ENCODE data around the gene ABCA12. TPM values are rescaled to one million over a fixed set of nuclear protein-coding genes. Genes with fewer than 3 reads are reported as not detected.

ABCA12 gene
- total RNA-seq, 2 experiments from 2014 or later, result not detected

DNA sequence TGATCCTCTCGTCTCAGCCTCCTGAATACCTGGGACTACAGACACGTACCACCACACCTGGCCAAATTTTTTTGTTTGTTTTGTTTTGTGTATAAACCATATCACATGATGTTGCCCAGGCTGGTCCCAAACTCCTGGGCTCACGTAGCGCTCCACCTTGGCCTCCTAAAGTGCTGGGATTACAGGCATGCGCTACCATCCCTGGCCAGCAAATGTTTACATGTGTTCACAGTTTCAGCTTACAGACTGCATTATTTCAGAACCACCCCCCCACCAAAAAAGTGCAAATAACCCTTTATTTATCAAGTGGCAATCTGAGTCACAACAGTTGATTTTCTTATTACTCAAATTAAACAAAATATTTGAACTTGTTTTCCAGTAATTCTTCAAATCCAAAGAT is 54.3 kb downstream of the ABCA12 start:
- CTCF ChIA-PET, result no interaction called here
- Mint-ChIP-seq H3K36me3 (ENCODE audit: low read depth) (no peaks in the 10 kb centered on the region), H3K4me3 (no peak overlapping the region), H3K9me3 (no peaks in the 10 kb centered on the region), H3K4me1 (ENCODE audit: low read depth) (no peaks in the 10 kb centered on the region), H3K27me3 (peaks cover 5% of the 10 kb centered on the region), H3K27ac (no peak overlapping the region)
- no peak overlapping the region for H3K27ac ChIP-seq (ENCODE audit: low read depth in 1 of 2, low read length in 2 of 2)
- H3K27me3 ChIP-seq (ENCODE audit: control insufficient read depth in 1 of 2, insufficient read depth in 2 of 2, low read length in 2 of 2), result no peaks in the 10 kb centered on the region
- TF ChIP-seq, protein P1, sequence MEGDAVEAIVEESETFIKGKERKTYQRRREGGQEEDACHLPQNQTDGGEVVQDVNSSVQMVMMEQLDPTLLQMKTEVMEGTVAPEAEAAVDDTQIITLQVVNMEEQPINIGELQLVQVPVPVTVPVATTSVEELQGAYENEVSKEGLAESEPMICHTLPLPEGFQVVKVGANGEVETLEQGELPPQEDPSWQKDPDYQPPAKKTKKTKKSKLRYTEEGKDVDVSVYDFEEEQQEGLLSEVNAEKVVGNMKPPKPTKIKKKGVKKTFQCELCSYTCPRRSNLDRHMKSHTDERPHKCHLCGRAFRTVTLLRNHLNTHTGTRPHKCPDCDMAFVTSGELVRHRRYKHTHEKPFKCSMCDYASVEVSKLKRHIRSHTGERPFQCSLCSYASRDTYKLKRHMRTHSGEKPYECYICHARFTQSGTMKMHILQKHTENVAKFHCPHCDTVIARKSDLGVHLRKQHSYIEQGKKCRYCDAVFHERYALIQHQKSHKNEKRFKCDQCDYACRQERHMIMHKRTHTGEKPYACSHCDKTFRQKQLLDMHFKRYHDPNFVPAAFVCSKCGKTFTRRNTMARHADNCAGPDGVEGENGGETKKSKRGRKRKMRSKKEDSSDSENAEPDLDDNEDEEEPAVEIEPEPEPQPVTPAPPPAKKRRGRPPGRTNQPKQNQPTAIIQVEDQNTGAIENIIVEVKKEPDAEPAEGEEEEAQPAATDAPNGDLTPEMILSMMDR (IDR thresholded peaks at IDR 0.05), result no peak
- H3K4me3 ChIP-seq (ENCODE audit: low read length), result no peak overlapping the region
- POLR2A ChIA-PET, result no interaction called here
- DNase-seq, result no peak
- H3K9me3 ChIP-seq (ENCODE audit: control insufficient read depth in 1 of 2, insufficient read depth in 1 of 2, low read length in 2 of 2), result no peaks in the 10 kb centered on the region
- no peaks in the 10 kb centered on the region for H3K4me1 ChIP-seq (ENCODE audit: insufficient read depth, low read length)
- intact Hi-C loops (cut with DNase I, micrococcal nuclease), result no loop called here
- no peaks in the 10 kb centered on the region for H3K36me3 ChIP-seq (ENCODE audit: insufficient read depth, low read length)
- ATAC-seq (ENCODE audit: poor library complexity), result no peak

DNA sequence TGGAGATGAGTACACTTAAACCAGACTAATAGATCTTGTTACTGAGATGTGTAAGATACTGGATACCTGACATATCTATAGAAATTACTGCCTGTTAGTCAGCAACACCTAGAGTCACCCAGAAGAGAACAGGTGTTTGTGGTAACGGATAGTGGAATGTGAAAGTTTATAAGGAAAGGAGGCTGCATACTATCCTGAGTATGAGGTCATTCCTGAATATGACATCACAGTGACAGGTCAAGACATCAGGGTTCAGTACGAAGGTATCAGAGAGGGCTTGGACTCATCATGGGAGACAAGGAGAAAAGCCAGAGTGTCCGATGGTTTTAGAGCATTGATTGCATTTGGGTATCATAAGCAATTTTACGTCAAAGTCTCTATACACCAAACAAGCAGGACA is 55.3 kb downstream of the ABCA12 start:
- no peak overlapping the region for H3K4me3 ChIP-seq (ENCODE audit: low read length)
- no peaks in the 10 kb centered on the region for H3K9me3 ChIP-seq (ENCODE audit: control insufficient read depth in 1 of 2, insufficient read depth in 1 of 2, low read length in 2 of 2)
- no peaks in the 10 kb centered on the region for H3K36me3 ChIP-seq (ENCODE audit: insufficient read depth, low read length)
- DNase-seq, result no peak
- H3K27me3 ChIP-seq (ENCODE audit: control insufficient read depth in 1 of 2, insufficient read depth in 2 of 2, low read length in 2 of 2), result no peaks in the 10 kb centered on the region
- no peak overlapping the region for H3K27ac ChIP-seq (ENCODE audit: low read depth in 1 of 2, low read length in 2 of 2)
- Mint-ChIP-seq H3K27ac (no peak overlapping the region), H3K4me3 (no peak overlapping the region), H3K4me1 (ENCODE audit: low read depth) (no peaks in the 10 kb centered on the region), H3K9me3 (no peaks in the 10 kb centered on the region), H3K36me3 (ENCODE audit: low read depth) (no peaks in the 10 kb centered on the region), H3K27me3 (peaks cover 7% of the 10 kb centered on the region)
- ATAC-seq (ENCODE audit: poor library complexity), result no peak
- H3K4me1 ChIP-seq (ENCODE audit: insufficient read depth, low read length), result no peaks in the 10 kb centered on the region
- POLR2A ChIA-PET, result no interaction called here
- CTCF ChIA-PET, result no interaction called here
- intact Hi-C loops (cut with DNase I, micrococcal nuclease), result no loop called here
- TF ChIP-seq, protein P1 (IDR thresholded peaks at IDR 0.05), result no peak

DNA sequence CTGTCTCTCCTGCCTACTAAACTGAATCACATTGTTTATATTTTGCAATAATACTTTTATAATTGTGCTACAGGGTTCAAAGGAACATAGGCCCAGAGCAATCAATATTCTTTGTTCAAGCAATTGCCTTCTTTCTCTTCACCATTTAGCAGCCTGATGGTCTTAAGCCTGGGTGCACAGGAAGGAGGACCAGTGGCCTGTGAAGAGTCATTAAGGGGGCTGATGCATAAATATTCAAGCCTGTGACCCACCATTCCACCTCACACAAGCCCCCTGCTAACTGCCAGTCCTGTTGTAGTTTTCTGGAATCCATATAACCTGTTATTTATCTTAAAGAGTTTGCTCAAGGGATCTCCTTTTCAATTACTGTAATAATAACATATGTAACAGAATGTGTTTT is 56.0 kb downstream of the ABCA12 start:
- H3K9me3 Mint-ChIP-seq, result no peaks in the 10 kb centered on the region

More for the DNA sequence above, 56.0 kb downstream of the ABCA12 start:
- Histone ChIP-seq H3K36me3 (ENCODE audit: insufficient read depth, low read length) (no peaks in the 10 kb centered on the region), H3K27me3 (ENCODE audit: control insufficient read depth in 1 of 2, insufficient read depth in 2 of 2, low read length in 2 of 2) (no peaks in the 10 kb centered on the region), H3K4me1 (ENCODE audit: insufficient read depth, low read length) (no peaks in the 10 kb centered on the region), H3K9me3 (ENCODE audit: control insufficient read depth in 1 of 2, insufficient read depth in 1 of 2, low read length in 2 of 2) (no peaks in the 10 kb centered on the region), H3K4me3 (ENCODE audit: low read length) (no peak overlapping the region), H3K27ac (ENCODE audit: low read depth in 1 of 2, low read length in 2 of 2) (no peak overlapping the region)
- POLR2A ChIA-PET, result no interaction called here
- intact Hi-C loops (cut with DNase I, micrococcal nuclease), result no loop called here
- Mint-ChIP-seq H3K36me3 (ENCODE audit: low read depth) (no peaks in the 10 kb centered on the region), H3K4me3 (no peak overlapping the region), H3K27me3 (peaks cover 7% of the 10 kb centered on the region), H3K4me1 (ENCODE audit: low read depth) (no peaks in the 10 kb centered on the region), H3K27ac (no peak overlapping the region)
- ATAC-seq (ENCODE audit: poor library complexity) (no peak), DNase-seq (no peak)
- TF ChIP-seq, protein P1 (IDR thresholded peaks at IDR 0.05), result no peak
- CTCF ChIA-PET, result no interaction called here
